HCT116 (cell line): Measurements from ENCODE around the gene PTPN4. TPM values are rescaled to one million over a fixed set of nuclear protein-coding genes. Genes with fewer than 3 reads are reported as not detected.

ENCODE experiments used
- ATAC-seq: fragments of 200-7000 bp; cut with Tn5 transposase; 2 replicates; pipeline ENCODE4 v1.9.1; 2020; ENCODE audit warnings: mild to moderate bottlenecking, moderate library complexity
- BruUV-seq: library from RNA; stranded (reverse); fragments of 400-500 nt; replicated peaks from 2 replicates; lab custom pipeline; 2021; lab: Mats Ljungman, UMichigan
- CTCF ChIA-PET: fragments of 300-600 bp; sonication (Branson Sonifier 250); formaldehyde crosslinking; loops from one replicate; lab custom pipeline; 2021; ENCODE audit warnings: antibody characterized with exemption; lab: Charles Lee
- POLR2A ChIA-PET: fragments of 300-600, 350-600 bp; sonication (Branson Sonifier 250); formaldehyde crosslinking; loops from one replicate; lab custom pipeline; 2021; ENCODE audit warnings: antibody characterized with exemption; lab: Charles Lee
- RAD21 ChIA-PET, 2 experiments: fragments of 300-600 bp; sonication (Branson Sonifier 250); formaldehyde crosslinking; loops; one replicate each; lab custom pipeline; 2023; ENCODE audit warnings: low total read pairs in 2 of 2; ENCODE audit not compliant: uncharacterized antibody in 2 of 2, unreplicated experiment in 2 of 2, low non-redundant PET in 1 of 2; lab: Charles Lee
- DNase-seq: peaks from one replicate; pipeline ENCODE4 v3.0.0-alpha.2; 2010; ENCODE audit warnings: low read depth, low spot score
- H2AFZ ChIP-seq: fragments of 200-600 bp; shearing (Covaris generic), sonication (generic); 2 replicates; pipeline ENCODE4 v1.6.1; 2017; ENCODE audit warnings: low read depth, mixed run types, mixed read lengths, antibody characterized with exemption, low read length; ENCODE audit not compliant: poor library complexity, severe bottlenecking
- H3K27ac ChIP-seq: 2 replicates; pipeline ENCODE4 v1.5.1; 2012; ENCODE audit warnings: low read depth, low read length
- H3K27me3 ChIP-seq: fragments of 200-600 bp; sonication (generic); 2 replicates; pipeline ENCODE4 v1.6.1; 2016; ENCODE audit warnings: mixed run types, low read length, mixed read lengths; ENCODE audit not compliant: insufficient read depth
- H3K36me3 ChIP-seq, 2 experiments: fragments of 200-500 bp in 1 of 2; fragments of 200-600 bp in 1 of 2; sonication (Bioruptor generic) in 1 of 2; sonication (generic) in 1 of 2; 2 replicates each; pipeline versions ENCODE4 v1.5.1 to v1.6.1; 2014 to 2016; ENCODE audit warnings: low read length in 2 of 2, inconsistent platforms in 1 of 2, mixed read lengths in 1 of 2, mixed run types in 1 of 2; ENCODE audit not compliant: insufficient read depth in 2 of 2, control insufficient read depth in 1 of 2
- H3K4me1 ChIP-seq, 2 experiments: fragments of 200-600 bp in 1 of 2; sonication (generic) in 1 of 2; 2 replicates each; pipeline versions ENCODE4 v1.5.1 to v1.6.1; 2012 to 2017; ENCODE audit warnings: low read length in 2 of 2, inconsistent platforms in 1 of 2, mild to moderate bottlenecking in 1 of 2, mixed read lengths in 1 of 2, mixed run types in 1 of 2, moderate library complexity in 1 of 2; ENCODE audit not compliant: insufficient read depth in 2 of 2, control insufficient read depth in 1 of 2
- H3K4me2 ChIP-seq: fragments of 200-600 bp; sonication (generic); 2 replicates; pipeline ENCODE4 v1.6.1; 2017; ENCODE audit warnings: mixed run types, low read length, mixed read lengths
- H3K4me3 ChIP-seq, 2 experiments: fragments of 200-600 bp in 1 of 2; sonication (generic) in 1 of 2; replicated peaks in 1 of 2; 2 replicates each; pipeline ENCODE4 v1.5.1; 2011 to 2016; ENCODE audit warnings: low read length in 2 of 2, control low read depth in 1 of 2, low read depth in 1 of 2, mild to moderate bottlenecking in 1 of 2, mixed read lengths in 1 of 2, mixed run types in 1 of 2
- H3K79me2 ChIP-seq: fragments of 200-600 bp; sonication (generic); 2 replicates; pipeline ENCODE4 v1.6.1; 2017; ENCODE audit warnings: mild to moderate bottlenecking, mixed run types, low read length, moderate library complexity, mixed read lengths; ENCODE audit not compliant: insufficient read depth
- H3K9ac ChIP-seq: fragments of 200-600 bp; sonication (generic); 2 replicates; pipeline ENCODE4 v1.6.1; 2016; ENCODE audit warnings: low read length, mixed read lengths
- H3K9me2 ChIP-seq: fragments of 200-600 bp; sonication (generic), shearing (Covaris generic); 2 replicates; pipeline ENCODE4 v1.6.1; 2017; ENCODE audit warnings: mixed run types, mild to moderate bottlenecking, moderate library complexity; ENCODE audit not compliant: insufficient read depth
- H3K9me3 ChIP-seq, 2 experiments: fragments of 200-500 bp in 1 of 2; fragments of 200-600 bp in 1 of 2; sonication (Bioruptor generic) in 1 of 2; sonication (generic) in 1 of 2; 2 replicates each; pipeline ENCODE4 v1.6.1; 2014 to 2017; ENCODE audit warnings: low read length in 2 of 2, mixed read lengths in 2 of 2, inconsistent platforms in 1 of 2, low read depth in 1 of 2, mild to moderate bottlenecking in 1 of 2, mixed run types in 1 of 2, moderate library complexity in 1 of 2; ENCODE audit not compliant: control insufficient read depth in 1 of 2, insufficient read depth in 1 of 2
- H4K20me1 ChIP-seq: fragments of 200-600 bp; sonication (generic), shearing (Covaris generic); 2 replicates; pipeline ENCODE4 v1.6.1; 2017; ENCODE audit warnings: mixed run types, mild to moderate bottlenecking, moderate library complexity; ENCODE audit not compliant: insufficient read depth
- ATF3 ChIP-seq: IDR thresholded peaks from 2 replicates; pipeline ENCODE4 v1.6.1; 2012
- CTCF ChIP-seq, 3 experiments: fragments of 200-600 bp in 1 of 3; sonication (generic) in 1 of 3; IDR thresholded peaks in 2 of 3; conservative IDR thresholded peaks in 1 of 3; 2 replicates each; pipeline ENCODE4 v1.5.1; 2012 to 2017; ENCODE audit warnings: low read depth in 2 of 3, low read length in 2 of 3, antibody characterized with exemption in 1 of 3, borderline replicate concordance in 1 of 3, control low read depth in 1 of 3, mild to moderate bottlenecking in 1 of 3, mixed read lengths in 1 of 3, mixed run types in 1 of 3, moderate library complexity in 1 of 3; ENCODE audit not compliant: insufficient read depth in 1 of 3
- EZH2 ChIP-seq: fragments of 200-600 bp; sonication (generic); IDR thresholded peaks from 2 replicates; pipeline ENCODE4 v1.6.1; 2017; ENCODE audit warnings: antibody characterized with exemption, mixed run types
- FOSL1 ChIP-seq: IDR thresholded peaks from 2 replicates; pipeline ENCODE4 v1.6.1; 2012; ENCODE audit warnings: low read depth
- JUND ChIP-seq: IDR thresholded peaks from 2 replicates; pipeline ENCODE4 v1.6.1; 2012
- POLR2AphosphoS5 ChIP-seq: IDR thresholded peaks from 2 replicates; pipeline ENCODE4 v1.6.1; 2011; ENCODE audit warnings: mild to moderate bottlenecking, low read depth, low read length, moderate library complexity
- REST ChIP-seq: IDR thresholded peaks from 2 replicates; pipeline ENCODE4 v1.6.1; 2012; ENCODE audit warnings: low read depth
- SP1 ChIP-seq: IDR thresholded peaks from 2 replicates; pipeline ENCODE4 v1.6.1; 2012; ENCODE audit warnings: low read depth
- SRF ChIP-seq: IDR thresholded peaks from 2 replicates; pipeline ENCODE4 v1.6.1; 2012; ENCODE audit warnings: low read depth
- TCF7L2 ChIP-seq: IDR thresholded peaks from 2 replicates; pipeline ENCODE4 v1.7.0; 2011; ENCODE audit warnings: borderline replicate concordance, inconsistent platforms; ENCODE audit not compliant: insufficient read depth, insufficient read length; ENCODE audit errors: extremely low read depth
- YY1 ChIP-seq: IDR thresholded peaks from 2 replicates; pipeline ENCODE4 v1.6.1; 2011; ENCODE audit warnings: low read length, low read depth, moderate library complexity, mild to moderate bottlenecking; ENCODE audit not compliant: insufficient replicate concordance; ENCODE audit errors: extremely low read depth
- ZFX ChIP-seq: fragments of 450-650 bp; IDR thresholded peaks from 2 replicates; pipeline ENCODE4 v1.6.1; 2017
- intact Hi-C: fragments of 100-400 bp; cut with micrococcal nuclease; formaldehyde crosslinking; loops from 2 replicates; pipeline ENCODE4 v1.10.0; 2022
- total RNA-seq: library from RNA; stranded (reverse); gene quantifications from one replicate; pipeline ENCODE4 v1.2.1, GENCODE V29; 2021; ENCODE audit not compliant: unreplicated experiment
- TF ChIP-seq, protein P1 (sequence below): IDR thresholded peaks from 2 replicates; pipeline ENCODE4 v1.6.1; 2011; ENCODE audit warnings: mild to moderate bottlenecking, low read length, moderate library complexity; ENCODE audit not compliant: insufficient replicate concordance; ENCODE audit errors: extremely low read depth

PTPN4 gene
- total RNA-seq, 1 experiment from 2014 or later: 38.4 TPM

- no peak for TF ChIP-seq YY1
- no peak for TF ChIP-seq CTCF (IDR thresholded peaks at IDR 0.05 in 2 of 3, conservative IDR thresholded peaks at IDR 0.05 in 1 of 3; ENCODE audit: borderline replicate concordance in 1 of 3, insufficient read depth in 1 of 3, low read depth in 2 of 3, low read length in 2 of 3)
- no peak for TF ChIP-seq SP1
Observed at GRCh38 chr2:119853777-119854399, 94.2 kb downstream of the PTPN4 start (continued).

GRCh38 chr2:119856469-119856901 is 96.8 kb downstream of the PTPN4 start:
- CTCF ChIA-PET: no interaction called here
- H3K9me2 ChIP-seq: no peaks in the 10 kb centered on the region
- TF ChIP-seq REST: no peak
- TF ChIP-seq POLR2AphosphoS5: no peak
- no peak for TF ChIP-seq JUND
- TF ChIP-seq ZFX: no peak
- no peak for TF ChIP-seq SRF
- TF ChIP-seq ATF3: no peak
- TF ChIP-seq, protein P1, sequence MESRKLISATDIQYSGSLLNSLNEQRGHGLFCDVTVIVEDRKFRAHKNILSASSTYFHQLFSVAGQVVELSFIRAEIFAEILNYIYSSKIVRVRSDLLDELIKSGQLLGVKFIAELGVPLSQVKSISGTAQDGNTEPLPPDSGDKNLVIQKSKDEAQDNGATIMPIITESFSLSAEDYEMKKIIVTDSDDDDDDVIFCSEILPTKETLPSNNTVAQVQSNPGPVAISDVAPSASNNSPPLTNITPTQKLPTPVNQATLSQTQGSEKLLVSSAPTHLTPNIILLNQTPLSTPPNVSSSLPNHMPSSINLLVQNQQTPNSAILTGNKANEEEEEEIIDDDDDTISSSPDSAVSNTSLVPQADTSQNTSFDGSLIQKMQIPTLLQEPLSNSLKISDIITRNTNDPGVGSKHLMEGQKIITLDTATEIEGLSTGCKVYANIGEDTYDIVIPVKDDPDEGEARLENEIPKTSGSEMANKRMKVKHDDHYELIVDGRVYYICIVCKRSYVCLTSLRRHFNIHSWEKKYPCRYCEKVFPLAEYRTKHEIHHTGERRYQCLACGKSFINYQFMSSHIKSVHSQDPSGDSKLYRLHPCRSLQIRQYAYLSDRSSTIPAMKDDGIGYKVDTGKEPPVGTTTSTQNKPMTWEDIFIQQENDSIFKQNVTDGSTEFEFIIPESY: no peak
- no peak for TF ChIP-seq EZH2
- no peak for TF ChIP-seq TCF7L2
- no peak for TF ChIP-seq FOSL1
- no peak for TF ChIP-seq CTCF (IDR thresholded peaks at IDR 0.05 in 2 of 3, conservative IDR thresholded peaks at IDR 0.05 in 1 of 3; ENCODE audit: borderline replicate concordance in 1 of 3, insufficient read depth in 1 of 3, low read depth in 2 of 3, low read length in 2 of 3)

More at GRCh38 chr2:119856469-119856901, 96.8 kb downstream of the PTPN4 start:
- Histone ChIP-seq H4K20me1 (no peaks in the 10 kb centered on the region; the same call in 1 of the 2 replicates), H3K9me3 (peaks cover 0 to 7% of the 10 kb centered on the region in 2 experiments; a peak in 1 of 4 replicates), H3K4me3 (no peak overlapping the region), H3K9ac (no peak overlapping the region), H3K4me1 (no peaks in the 10 kb centered on the region), H2AFZ (no peak overlapping the region), H3K79me2 (peaks cover 16% of the 10 kb centered on the region), H3K27ac (no peak overlapping the region), H3K36me3 (no peaks in the 10 kb centered on the region), H3K4me2 (no peak overlapping the region), H3K27me3 (no peaks in the 10 kb centered on the region)
- no peak for ATAC-seq
- no peak for DNase-seq
- ChIA-PET RAD21 (no interaction called here), POLR2A (no interaction called here)
- BruUV-seq: no TSS peak
- intact Hi-C loops: no loop called here
